Activated CD8-positive, alpha-beta memory T cell treated with anti-CD3 and anti-CD28 coated beads, Interleukin-2, amount 50 U/mL, for 48 hours (primary cell): Measurements from ENCODE around the gene LIN7C.
"Not testable (repeated sequence)": the region's sequence is repeated elsewhere in the genome, so short reads cannot be mapped to it uniquely, and the experiment has no call there.

Experiments
- DNase-seq: peaks from one replicate; pipeline ENCODE4 v3.0.0-alpha.2; 2020

Gene LIN7C

DNA sequence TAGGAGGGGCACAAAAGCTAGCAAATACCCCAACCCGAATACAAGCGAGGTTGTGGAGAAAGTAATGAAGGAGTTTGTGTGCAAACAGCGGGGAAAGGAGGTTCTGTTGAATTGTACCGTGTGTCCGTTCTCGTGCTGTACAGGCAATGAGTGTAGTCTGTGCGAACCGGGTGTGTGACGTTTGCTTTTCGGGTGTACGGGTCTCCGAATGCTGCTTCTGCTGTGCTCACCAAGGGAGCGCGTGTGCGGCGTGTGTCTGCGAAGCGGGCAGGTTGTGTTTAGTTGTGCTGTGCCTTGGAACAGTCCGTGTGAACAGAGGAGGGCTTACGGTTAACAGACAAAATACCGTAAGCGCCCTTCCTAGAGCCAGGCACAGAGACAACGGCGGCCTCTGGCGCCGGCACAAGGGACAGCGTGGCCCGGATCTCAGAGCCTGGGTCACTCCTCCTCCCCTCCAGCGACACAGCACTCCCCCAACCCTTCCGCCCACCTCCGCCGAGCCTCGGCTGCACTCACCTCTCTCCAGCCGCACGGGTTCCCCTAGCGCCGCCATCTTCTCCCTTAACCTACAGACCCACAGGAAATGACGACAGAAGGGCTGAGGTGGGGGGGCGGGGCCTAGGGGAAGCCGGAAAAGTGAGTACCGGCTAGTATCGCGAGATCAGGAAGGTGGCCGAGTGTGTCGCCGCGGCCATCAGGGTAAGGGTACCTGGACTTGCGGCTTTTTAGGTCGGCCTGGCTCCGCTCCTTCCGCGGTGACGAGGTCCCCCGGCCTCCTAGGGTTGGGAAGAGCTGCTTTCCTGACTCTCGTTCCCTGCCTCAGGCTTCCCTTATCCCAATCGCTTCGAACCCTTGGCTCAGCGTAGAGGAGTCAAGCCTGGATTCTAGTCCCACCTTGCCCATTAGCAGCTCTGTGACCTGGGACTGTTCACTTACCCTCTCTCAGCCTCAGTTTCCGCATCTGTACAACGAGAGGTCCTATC, at the start of gene LIN7C:
Gene LIN7C, minus strand, starts transcription at position 570 of the 983 bp plus-strand sequence. Its CDS starts 17 bp downstream, at position 553.
- peak; percentile 93 for DNase-seq

DNA sequence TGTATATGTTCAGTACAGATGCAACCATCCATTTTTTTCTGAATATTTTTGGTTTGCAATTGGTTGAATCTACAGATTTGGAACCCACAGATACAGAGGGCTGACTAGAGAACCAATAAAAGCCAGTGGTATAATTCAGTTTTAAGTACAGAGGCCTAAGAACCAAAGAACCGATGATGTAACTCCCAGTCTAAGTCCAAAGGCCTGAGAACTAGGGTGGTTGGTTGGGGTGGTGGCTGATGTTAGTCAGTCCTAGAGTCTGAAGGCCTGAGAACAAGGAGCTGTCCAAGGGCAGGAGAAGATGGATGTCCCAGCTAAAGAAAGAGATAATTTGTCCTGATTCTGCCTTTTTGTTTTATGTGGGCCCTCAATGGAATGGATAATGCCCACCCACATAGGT, 48.7 kb upstream of the LIN7C start:
- DNase-seq: no peak

GRCh38 chr11:27553186-27553585, 46.6 kb upstream of the LIN7C start:
- no peak for DNase-seq

GRCh38 chr11:27552341-27552740, 45.8 kb upstream of the LIN7C start:
- DNase-seq: no peak

- DNase-seq: no peak
Observed at GRCh38 chr11:27551127-27551526, 44.6 kb upstream of the LIN7C start.

- DNase-seq: no peak
Observed at GRCh38 chr11:27545946-27546345, 39.4 kb upstream of the LIN7C start.

DNA sequence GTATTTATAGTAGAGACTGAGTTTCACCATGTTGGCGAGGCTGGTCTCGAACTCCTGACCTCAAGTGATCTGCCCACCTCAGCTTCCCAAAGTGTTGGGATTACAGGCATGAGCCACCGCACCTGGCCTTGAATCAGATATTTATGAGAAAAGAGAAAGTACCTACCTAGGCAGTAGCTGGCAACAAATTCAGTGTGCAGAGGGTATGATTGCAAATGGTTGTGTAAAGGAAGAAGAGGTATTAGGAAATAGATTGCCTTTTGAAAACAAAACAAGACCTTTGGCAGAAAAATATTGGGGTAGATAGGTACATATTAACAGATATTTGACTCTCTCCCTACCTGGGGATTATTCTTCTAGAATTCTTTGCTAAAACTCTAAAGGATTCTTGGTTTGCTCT, 38.5 kb upstream of the LIN7C start:
- no peak for DNase-seq

GRCh38 chr11:27541790-27542189, 35.2 kb upstream of the LIN7C start:
- no peak for DNase-seq

- DNase-seq: no peak
Observed at GRCh38 chr11:27540051-27540450, 33.5 kb upstream of the LIN7C start.

DNA sequence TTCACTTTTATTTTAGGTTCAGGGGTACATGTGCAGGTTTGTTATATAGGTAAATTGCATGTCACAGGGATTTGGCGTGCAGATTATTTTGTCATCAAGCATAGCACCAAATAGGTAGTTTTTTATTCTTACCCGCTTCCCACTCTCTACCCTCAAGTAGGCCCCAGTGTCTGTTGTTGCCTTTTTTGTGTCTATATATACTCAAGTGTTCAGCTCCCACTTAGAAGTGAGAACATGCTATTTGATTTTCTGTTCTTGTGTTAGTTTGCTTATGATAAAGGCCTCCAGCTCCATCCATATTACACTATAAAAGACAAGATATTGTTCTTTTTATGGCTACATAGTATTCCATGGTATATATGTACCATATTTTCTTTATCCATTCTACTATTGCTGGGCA, 28.5 kb upstream of the LIN7C start:
- no peak for DNase-seq

- no peak for DNase-seq
Observed at GRCh38 chr11:27532652-27533325, 26.2 kb upstream of the LIN7C start.

GRCh38 chr11:27528712-27529111, 22.1 kb upstream of the LIN7C start:
- no peak for DNase-seq

GRCh38 chr11:27526535-27526934, 20.0 kb upstream of the LIN7C start:
- DNase-seq: no peak

DNA sequence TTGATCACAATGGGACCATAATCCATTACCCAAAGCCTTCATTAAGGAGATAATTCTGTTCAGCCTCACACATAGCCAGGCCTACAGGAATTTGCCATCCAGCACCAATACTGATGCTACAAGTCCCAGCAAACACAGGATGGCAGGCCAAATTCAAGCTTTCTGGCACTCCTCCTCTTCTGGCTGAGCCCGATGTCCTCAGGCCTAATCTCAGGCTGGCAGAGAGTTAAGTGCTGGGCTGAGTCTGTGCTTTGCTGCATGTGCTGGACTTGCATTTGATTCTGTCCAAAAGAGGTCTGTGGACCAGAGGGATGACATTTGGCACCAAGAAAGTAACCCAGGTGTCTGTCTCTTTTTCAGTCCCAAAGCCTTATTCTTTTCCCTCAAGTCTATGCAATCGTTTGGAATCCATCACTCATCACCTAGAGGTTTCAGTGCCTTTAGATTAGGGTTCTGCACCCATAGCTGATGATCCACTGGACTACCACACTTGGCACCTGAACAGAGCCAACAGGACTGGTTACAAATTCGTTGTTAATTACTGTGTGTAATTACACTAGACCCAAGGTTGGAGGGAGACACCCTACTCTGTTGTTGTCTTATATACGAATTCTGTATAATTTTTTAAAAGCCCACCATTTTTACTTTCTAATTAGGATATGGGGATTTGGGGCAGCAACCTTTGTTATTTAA, 19.4 kb upstream of the LIN7C start:
- DNase-seq: no peak

DNA sequence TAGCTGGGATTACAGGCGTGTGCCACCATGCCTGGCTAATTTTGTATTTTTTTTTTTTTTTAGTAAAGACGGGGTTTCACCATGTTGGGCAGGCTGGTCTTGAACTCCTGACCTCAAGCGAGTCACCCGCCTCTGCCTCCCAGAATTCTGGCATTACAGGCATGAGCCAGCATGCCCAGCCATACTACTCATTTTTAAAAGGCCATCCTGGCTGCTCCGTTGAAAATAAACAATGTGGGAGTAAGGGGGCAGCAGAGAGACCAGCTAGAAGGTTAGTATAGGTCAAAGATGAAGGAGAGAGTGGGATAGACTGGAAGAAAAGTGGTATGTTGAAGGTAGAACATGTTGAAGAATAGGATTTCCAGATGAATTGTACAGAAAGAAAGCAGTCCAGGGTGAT, 17.6 kb upstream of the LIN7C start:
- DNase-seq: no peak

DNA sequence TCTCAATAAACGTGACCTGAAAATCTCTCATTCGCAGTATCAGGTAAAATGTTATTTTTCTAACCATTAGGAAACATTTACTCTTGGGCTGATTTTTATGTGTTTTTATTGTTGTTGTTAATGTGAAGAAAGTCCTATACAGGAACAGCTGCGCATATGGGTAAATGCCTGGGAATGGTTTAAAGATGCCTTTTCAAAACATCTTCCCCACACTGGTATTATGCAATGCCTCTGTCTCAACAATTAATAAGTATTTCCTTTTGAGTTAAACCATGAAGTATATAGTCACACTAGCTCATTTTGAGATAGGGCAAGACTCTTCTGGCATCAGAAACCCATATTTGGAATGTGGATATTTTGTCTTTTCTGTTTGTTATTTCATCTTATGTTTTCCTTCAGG, 13.7 kb upstream of the LIN7C start:
- no peak for DNase-seq

DNA sequence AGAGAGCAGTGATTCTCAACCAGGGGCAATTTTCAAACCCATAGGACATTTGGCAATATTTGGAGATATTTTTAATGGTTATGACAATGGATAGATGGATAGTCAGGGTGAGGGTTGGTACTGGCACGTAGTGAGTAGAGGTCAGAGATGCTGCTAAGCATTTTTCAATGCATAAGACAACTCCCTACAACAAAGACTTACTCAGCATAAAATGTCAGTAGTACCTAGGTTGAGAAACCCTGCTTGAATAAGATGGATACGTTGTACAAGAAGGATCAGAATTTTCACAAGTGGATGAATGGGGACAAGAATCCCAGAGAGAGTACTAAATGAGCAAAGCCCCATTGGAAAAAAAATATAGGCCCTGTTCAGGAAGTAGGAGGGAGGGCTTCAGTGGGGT, 11.9 kb upstream of the LIN7C start:
- no peak for DNase-seq

DNA sequence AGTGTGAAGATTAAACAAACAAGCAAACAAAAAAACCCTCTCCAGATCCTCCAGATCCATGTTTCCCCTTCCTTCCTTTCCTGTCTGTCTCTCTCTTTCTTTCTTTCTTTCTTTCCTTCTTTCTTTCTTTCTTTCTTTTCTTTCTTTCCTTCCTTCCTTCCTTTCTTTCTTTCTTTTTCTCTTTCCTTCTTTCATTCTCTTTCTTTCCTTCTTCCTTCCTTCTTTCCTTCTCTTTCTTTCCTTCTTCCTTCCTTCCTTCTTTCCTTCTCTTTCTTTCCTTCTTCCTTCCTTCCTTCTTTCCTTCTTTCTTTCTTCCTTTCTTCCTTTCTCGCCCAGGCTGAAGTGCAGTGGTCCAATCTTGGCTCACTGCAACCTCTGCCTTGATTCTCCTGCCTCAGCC, 10.9 kb upstream of the LIN7C start:
- not testable (repeated sequence) for DNase-seq

GRCh38 chr11:27514558-27514957, 8.0 kb upstream of the LIN7C start:
- no peak for DNase-seq

DNA sequence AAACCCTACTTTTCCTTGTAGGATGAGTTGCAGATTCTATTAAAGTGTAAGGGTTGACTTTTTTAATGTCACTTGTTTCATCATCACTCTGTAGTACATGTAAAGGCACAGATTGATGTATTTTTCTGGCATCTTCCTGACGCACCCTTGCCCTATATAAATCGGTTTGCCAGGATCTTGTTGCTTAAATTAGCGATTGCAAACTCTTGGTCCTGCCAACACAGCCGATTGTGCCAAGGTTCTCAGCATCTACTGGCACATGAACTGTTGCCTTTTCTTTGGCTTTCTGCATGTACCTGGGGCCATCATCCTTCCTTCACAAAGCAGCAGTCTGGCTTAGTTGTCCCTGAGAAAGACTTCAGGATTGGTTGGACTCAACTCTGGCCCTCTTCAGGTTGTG, 7.5 kb upstream of the LIN7C start:
- no peak for DNase-seq

DNA sequence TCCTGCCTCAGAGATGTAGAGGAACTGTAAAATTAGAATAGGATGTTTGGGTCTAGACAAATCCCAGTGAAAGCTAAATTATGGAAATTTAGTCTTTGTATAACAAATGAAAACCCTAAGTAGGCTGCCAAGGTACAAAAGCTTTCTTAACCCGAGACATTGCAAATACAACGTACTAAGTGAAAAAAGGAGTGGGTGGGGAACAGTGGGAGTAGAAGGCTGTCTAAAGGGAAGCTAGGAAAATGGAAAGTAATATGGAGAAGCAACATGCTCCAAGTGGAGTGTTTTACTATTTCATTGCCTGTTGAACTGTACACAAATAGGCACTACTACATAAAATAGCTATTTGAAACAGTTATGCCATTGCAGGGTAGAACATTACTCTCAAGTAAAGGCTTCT, 6.8 kb upstream of the LIN7C start:
- DNase-seq: no peak

- no peak for DNase-seq
Observed at GRCh38 chr11:27512238-27512637, 5.7 kb upstream of the LIN7C start.

GRCh38 chr11:27509908-27510307, 3.3 kb upstream of the LIN7C start:
- no peak for DNase-seq
